Fibroblast of lung (primary cell): ENCODE measurements around the gene CLTB. TPM values are rescaled to one million over a fixed set of nuclear protein-coding genes. Genes with fewer than 3 reads are reported as not detected.

Experiments
- DNase-seq, 2 donors: peaks; one replicate each; pipeline versions ENCODE4 v3.0.0 to v3.0.0-alpha.2; 2010; ENCODE audit warnings: low read depth in 2 of 2
- H2AFZ ChIP-seq: 2 replicates; pipeline ENCODE4 v1.5.1; 2012; ENCODE audit warnings: low read length, control low read depth, inconsistent platforms
- H3K27ac ChIP-seq: 2 replicates; pipeline ENCODE4 v1.5.1; 2011; ENCODE audit warnings: low read length, control low read depth; ENCODE audit not compliant: insufficient read depth
- H3K27me3 ChIP-seq: 2 replicates; pipeline ENCODE4 v1.5.1; 2011; ENCODE audit warnings: mild to moderate bottlenecking, low read length; ENCODE audit not compliant: control insufficient read depth, insufficient read depth
- H3K36me3 ChIP-seq: 2 replicates; pipeline ENCODE4 v1.5.1; 2011; ENCODE audit warnings: low read length; ENCODE audit not compliant: control insufficient read depth, insufficient read depth
- H3K4me1 ChIP-seq: 2 replicates; pipeline ENCODE4 v1.5.1; 2011; ENCODE audit warnings: low read length; ENCODE audit not compliant: control insufficient read depth, insufficient read depth; ENCODE audit errors: extremely low read depth
- H3K4me2 ChIP-seq: 2 replicates; pipeline ENCODE4 v1.5.1; 2011; ENCODE audit warnings: low read length, control low read depth; ENCODE audit not compliant: insufficient read depth; ENCODE audit errors: extremely low read depth
- H3K4me3 ChIP-seq, 4 experiments: fragments of 200-600 bp in 1 of 4; sonication (generic) in 1 of 4; replicated peaks in 1 of 4; 2 replicates each; pipeline ENCODE4 v1.5.1; 2011 to 2016; ENCODE audit warnings: low read length in 4 of 4, low read depth in 3 of 4, mild to moderate bottlenecking in 3 of 4, control low read depth in 2 of 4, inconsistent platforms in 1 of 4, mixed read lengths in 1 of 4; ENCODE audit not compliant: insufficient read depth in 1 of 4; ENCODE audit errors: control extremely low read depth in 1 of 4
- H3K79me2 ChIP-seq: 2 replicates; pipeline ENCODE4 v1.5.1; 2012; ENCODE audit warnings: mild to moderate bottlenecking, low read length, inconsistent platforms; ENCODE audit not compliant: control insufficient read depth, insufficient read depth
- H3K9ac ChIP-seq: 2 replicates; pipeline ENCODE4 v1.5.1; 2011; ENCODE audit warnings: mild to moderate bottlenecking, low read length, control low read depth; ENCODE audit not compliant: insufficient read depth
- H3K9me3 ChIP-seq: 2 replicates; pipeline ENCODE4 v1.5.1; 2012; ENCODE audit warnings: low read depth, low read length; ENCODE audit not compliant: control insufficient read depth, insufficient read depth
- H4K20me1 ChIP-seq: 2 replicates; pipeline ENCODE4 v1.5.1; 2011; ENCODE audit warnings: low read length; ENCODE audit not compliant: control insufficient read depth, insufficient read depth; ENCODE audit errors: extremely low read depth
- CTCF ChIP-seq, 2 donors: IDR thresholded peaks in 1 of 2; conservative IDR thresholded peaks in 1 of 2; 1 replicate in 1 of 2; 2 replicates in 1 of 2; pipeline ENCODE4 v1.5.1; 2011 to 2012; ENCODE audit warnings: low read length in 2 of 2, control low read depth in 1 of 2, inconsistent platforms in 1 of 2, low read depth in 1 of 2, mild to moderate bottlenecking in 1 of 2
- EZH2 ChIP-seq: IDR thresholded peaks from 2 replicates; pipeline ENCODE4 v1.5.1; 2012; ENCODE audit warnings: low read length, control low read depth, mild to moderate bottlenecking; ENCODE audit errors: missing control alignments
- polyA plus RNA-seq, 2 donors: library from polyadenylated mRNA; depleted of rRNA in 1 of 2; stranded (reverse) in 1 of 2; unstranded in 1 of 2; fragments of >200 nt; gene quantifications; 2 replicates each; pipeline ENCODE4 v1.2.1, GENCODE V29; 2011 to 2012; ENCODE audit warnings: missing spikeins in 1 of 2
- total RNA-seq: library from RNA; depleted of rRNA; stranded (reverse); fragments of >200 nt; gene quantifications from 2 replicates; pipeline ENCODE4 v1.2.1, GENCODE V29; 2014

The CLTB gene
- total and polyA plus RNA-seq, 2 donors (not counting 1 experiment from before 2014, with no cell fraction given), result 90.8 to 94.3 TPM

GRCh38 chr5:176383248-176383905 lies 33.0 kb downstream of the CLTB start:
- H3K27ac ChIP-seq, result no peak overlapping the region
- H3K9ac ChIP-seq, result no peak overlapping the region
- no peak overlapping the region for H3K4me3 ChIP-seq
- H4K20me1 ChIP-seq, result no peaks in the 10 kb centered on the region
- H3K27me3 ChIP-seq, result no peaks in the 10 kb centered on the region
- no peak overlapping the region for H2AFZ ChIP-seq
- H3K79me2 ChIP-seq, result peaks cover 30% of the 10 kb centered on the region
- H3K9me3 ChIP-seq, result no peaks in the 10 kb centered on the region
- TF ChIP-seq CTCF (conservative IDR thresholded peaks at IDR 0.05 in 1 of 2, IDR thresholded peaks at IDR 0.05 in 1 of 2; ENCODE audit: low read depth in 1 of 2, low read length in 2 of 2) (no peak), EZH2 (no peak)
- peaks cover 9% of the 10 kb centered on the region for H3K4me1 ChIP-seq
- H3K4me2 ChIP-seq, result no peak overlapping the region
- no peak for DNase-seq
- H3K36me3 ChIP-seq, result peaks cover 16% of the 10 kb centered on the region

GRCh38 chr5:176382721-176383120 lies 33.6 kb downstream of the CLTB start:
- Histone ChIP-seq H3K27me3 (no peaks in the 10 kb centered on the region), H4K20me1 (no peaks in the 10 kb centered on the region), H3K36me3 (peaks cover 16% of the 10 kb centered on the region), H3K9ac (no peak overlapping the region), H3K9me3 (no peaks in the 10 kb centered on the region), H3K4me1 (peaks cover 9% of the 10 kb centered on the region), H2AFZ (no peak overlapping the region), H3K79me2 (peaks cover 24% of the 10 kb centered on the region), H3K4me2 (no peak overlapping the region), H3K27ac (no peak overlapping the region), H3K4me3 (no peak overlapping the region)
- TF ChIP-seq EZH2, result no peak
- TF ChIP-seq CTCF (conservative IDR thresholded peaks at IDR 0.05 in 1 of 2, IDR thresholded peaks at IDR 0.05 in 1 of 2; ENCODE audit: low read depth in 1 of 2, low read length in 2 of 2), result no peak
- no peak for DNase-seq

- Histone ChIP-seq H3K79me2 (peaks cover 16% of the 10 kb centered on the region), H3K4me2 (no peak overlapping the region), H3K4me3 (no peak overlapping the region), H3K27ac (no peak overlapping the region), H3K9ac (no peak overlapping the region), H3K9me3 (no peaks in the 10 kb centered on the region), H3K36me3 (peaks cover 16% of the 10 kb centered on the region), H4K20me1 (no peaks in the 10 kb centered on the region), H3K4me1 (peaks cover 5% of the 10 kb centered on the region), H3K27me3 (no peaks in the 10 kb centered on the region), H2AFZ (no peak overlapping the region)
- DNase-seq, result no peak
- TF ChIP-seq CTCF (conservative IDR thresholded peaks at IDR 0.05 in 1 of 2, IDR thresholded peaks at IDR 0.05 in 1 of 2; ENCODE audit: low read depth in 1 of 2, low read length in 2 of 2) (no peak), EZH2 (no peak)
Measured at GRCh38 chr5:176381979-176382378, 34.4 kb downstream of the CLTB start.
